K562 (cell line): ENCODE data around the gene TFPI. TPM values are rescaled to one million over a fixed set of nuclear protein-coding genes. Genes with fewer than 3 reads are reported as not detected.
A peak's percentile ranks its signal among the peaks of the same experiment; 100 is the strongest.

Experiments
- ARID1B ChIP-seq: fragments of 450-650 bp; IDR thresholded peaks from 2 replicates; pipeline ENCODE4 v1.6.1; 2016; ENCODE audit warnings: antibody characterized with exemption, mild to moderate bottlenecking, inconsistent platforms
- ATF1 ChIP-seq, 2 experiments: fragments of 450-650 bp in 1 of 2; IDR thresholded peaks; 2 replicates each; pipeline ENCODE4 v1.6.1; 2016; ENCODE audit warnings: missing compliant biosample characterization in 1 of 2, missing genetic modification characterization in 1 of 2
- CUX1 ChIP-seq: fragments of 200-800 bp; sonication (Bioruptor generic); IDR thresholded peaks from 2 replicates; pipeline ENCODE4 v1.6.1; 2016; ENCODE audit warnings: missing genetic modification characterization, missing compliant biosample characterization
- MTF1 ChIP-seq: fragments of 250-450 bp; sonication (Bioruptor Pico); IDR thresholded peaks from 2 replicates; pipeline ENCODE4 v1.9.0; 2021; ENCODE audit warnings: moderate library complexity, mild to moderate bottlenecking, inconsistent platforms, borderline replicate concordance
- NELFE ChIP-seq: IDR thresholded peaks from 2 replicates; pipeline ENCODE4 v1.6.1; 2011; ENCODE audit warnings: mild to moderate bottlenecking; ENCODE audit not compliant: insufficient read depth, insufficient read length
- RB1 ChIP-seq: fragments of 450-650 bp; IDR thresholded peaks from 2 replicates; pipeline ENCODE4 v1.6.1; 2017; ENCODE audit warnings: low read depth, mild to moderate bottlenecking
- SMAD1 ChIP-seq: fragments of 150-350 bp; IDR thresholded peaks from 2 replicates; pipeline ENCODE4 v1.6.1; 2014; ENCODE audit warnings: low read length, low read depth; ENCODE audit not compliant: partially characterized antibody
- SNIP1 ChIP-seq: fragments of 450-650 bp; IDR thresholded peaks from 2 replicates; pipeline ENCODE4 v1.7.1; 2017; ENCODE audit warnings: low read depth, mild to moderate bottlenecking
- ZNF239 ChIP-seq: fragments of 250-450 bp; sonication (Bioruptor Pico); IDR thresholded peaks from 2 replicates; pipeline ENCODE4 v1.4.0; 2020; ENCODE audit warnings: mild to moderate bottlenecking
- ZNF318 ChIP-seq, 2 experiments: fragments of 450-650 bp; IDR thresholded peaks; 2 replicates each; pipeline ENCODE4 v1.6.1; 2016; ENCODE audit warnings: mild to moderate bottlenecking in 2 of 2, borderline replicate concordance in 1 of 2, low read depth in 1 of 2, moderate library complexity in 1 of 2
- ZNF76 ChIP-seq: fragments of 250-450 bp; sonication (Bioruptor Pico); IDR thresholded peaks from 2 replicates; pipeline ENCODE4 v1.4.0; 2020; ENCODE audit warnings: mild to moderate bottlenecking, moderate library complexity, borderline replicate concordance
- polyA plus RNA-seq, 8 experiments: library from polyadenylated mRNA; depleted of rRNA in 4 of 8; stranded (reverse) in 5 of 8; unstranded in 3 of 8; fragments of >200 nt; fragmentation: Nextera tagmentation in 2 of 8; fragmentation: Illumina TruSeq in 1 of 8; extraction: Ambion mirVana in 2 of 8; extraction: Trizol in 1 of 8; gene quantifications; 2 replicates each; pipeline versions ENCODE4 v1.2.1 to v1.2.3, GENCODE V29; 2011 to 2014; ENCODE audit warnings: inconsistent platforms in 1 of 8, missing spikeins in 1 of 8
- total RNA-seq, 7 experiments: library from RNA; depleted of rRNA in 6 of 7; stranded (reverse); fragments of >200 nt in 6 of 7; fragmentation: Illumina TruSeq in 2 of 7; extraction: Trizol in 2 of 7; gene quantifications; 2 replicates each; pipeline versions ENCODE4 v1.2.1 to v1.2.3, GENCODE V29; 2011 to 2021; ENCODE audit warnings: low replicate concordance in 1 of 7
- TF ChIP-seq, protein P1 (sequence below): sonication (generic); formaldehyde crosslinking; IDR thresholded peaks from 2 replicates; pipeline ENCODE4 v1.8.0; 2022; ENCODE audit warnings: missing genetic modification reagents, mild to moderate bottlenecking, moderate library complexity, borderline replicate concordance

TFPI gene
- total and polyA plus RNA-seq, 9 of the 15 experiments (the other 6 are each of a cell fraction or from before 2014, with no cell fraction given), result 53.5 to 219 (median 100) TPM

GRCh38 chr2:187552828-187553681 lies 1.2 kb downstream of the TFPI start (continued):
- TF ChIP-seq, protein P1, sequence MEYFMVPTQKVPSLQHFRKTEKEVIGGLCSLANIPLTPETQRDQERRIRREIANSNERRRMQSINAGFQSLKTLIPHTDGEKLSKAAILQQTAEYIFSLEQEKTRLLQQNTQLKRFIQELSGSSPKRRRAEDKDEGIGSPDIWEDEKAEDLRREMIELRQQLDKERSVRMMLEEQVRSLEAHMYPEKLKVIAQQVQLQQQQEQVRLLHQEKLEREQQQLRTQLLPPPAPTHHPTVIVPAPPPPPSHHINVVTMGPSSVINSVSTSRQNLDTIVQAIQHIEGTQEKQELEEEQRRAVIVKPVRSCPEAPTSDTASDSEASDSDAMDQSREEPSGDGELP (CRISPR knock-in tag), result no peak
- TF ChIP-seq CUX1 (CRISPR knock-in tag) (no peak), ARID1B (peak; percentile 88), ZNF318 (IDR thresholded peaks at IDR 0.05; ENCODE audit: borderline replicate concordance in 1 of 2, low read depth in 1 of 2) (0 out of 4 replicates have a peak, but pooled peaks of 1 of the 2 experiments have one; percentile 15), MTF1 (CRISPR knock-in tag) (no peak), SNIP1 (no peak), RB1 (no peak), ZNF76 (CRISPR knock-in tag) (no peak), ZNF239 (CRISPR knock-in tag) (no peak), NELFE (no peak), ATF1 (CRISPR knock-in tag; IDR thresholded peaks at IDR 0.05) (no peak), ATF1 (tag; IDR thresholded peaks at IDR 0.05) (no peak; the same call in 1 of the 2 replicates), SMAD1 (no peak)
